HEK293 (cell line): ENCODE measurements around the gene SAPCD1.
A peak's percentile ranks its signal among the peaks of the same experiment; 100 is the strongest.

Source experiments
- CTCF ChIA-PET: fragments of 350-600 bp; formaldehyde crosslinking; extraction: SDS; loops from one replicate; lab custom pipeline; 2021; ENCODE audit warnings: antibody characterized with exemption; lab: Yijun Ruan, JAX
- POLR2A ChIA-PET: fragments of 300-600 bp; formaldehyde crosslinking; extraction: SDS; loops from one replicate; lab custom pipeline; 2020; ENCODE audit warnings: antibody characterized with exemption, inconsistent platforms; lab: Yijun Ruan, JAX
- H3K27ac ChIP-seq: fragments of 200-500 bp; sonication (Bioruptor generic); 2 replicates; pipeline ENCODE4 v1.5.1; 2014; ENCODE audit warnings: low read depth, low read length, control low read depth, inconsistent platforms; ENCODE audit errors: extremely low read depth
- H3K36me3 ChIP-seq, 2 experiments: fragments of 200-500 bp in 1 of 2; sonication (Bioruptor generic) in 1 of 2; 1 replicate in 1 of 2; 2 replicates in 1 of 2; pipeline ENCODE4 v1.5.1; 2014 to 2017; ENCODE audit warnings: inconsistent platforms in 2 of 2, low read length in 2 of 2; ENCODE audit not compliant: control insufficient read depth in 2 of 2, insufficient read depth in 1 of 2
- H3K4me1 ChIP-seq: fragments of 200-500 bp; sonication (Bioruptor generic); 2 replicates; pipeline ENCODE4 v1.5.1; 2014; ENCODE audit warnings: mild to moderate bottlenecking, low read length, inconsistent platforms; ENCODE audit not compliant: control insufficient read depth, insufficient read depth
- H3K4me3 ChIP-seq: 2 replicates; pipeline ENCODE4 v1.5.1; 2011; ENCODE audit warnings: low read depth, mild to moderate bottlenecking, control low read depth, low read length, moderate library complexity
- H3K9me3 ChIP-seq: fragments of 200-500 bp; sonication (Bioruptor generic); 2 replicates; pipeline ENCODE4 v1.5.1; 2014; ENCODE audit warnings: low read depth, low read length, inconsistent platforms; ENCODE audit not compliant: control insufficient read depth, insufficient read depth
- CTCF ChIP-seq: fragments of 450-650 bp; formaldehyde crosslinking; IDR thresholded peaks from 2 replicates; pipeline ENCODE4 v1.5.1; 2016; ENCODE audit warnings: missing biosample characterization, missing genetic modification characterization
- KLF7 ChIP-seq: fragments of 450-650 bp; formaldehyde crosslinking; IDR thresholded peaks from 2 replicates; pipeline ENCODE4 v1.5.1; 2016; ENCODE audit warnings: missing biosample characterization, missing genetic modification characterization, borderline replicate concordance
- RBAK ChIP-seq: fragments of 450-650 bp; formaldehyde crosslinking; IDR thresholded peaks from 2 replicates; pipeline ENCODE4 v1.5.1; 2016; ENCODE audit warnings: missing biosample characterization, missing genetic modification characterization
- TCF7L2 ChIP-seq: IDR thresholded peaks from 2 replicates; pipeline ENCODE4 v1.6.1; 2011; ENCODE audit warnings: low read depth, mild to moderate bottlenecking, inconsistent platforms, low read length, moderate library complexity, borderline replicate concordance
- YY1 ChIP-seq: fragments of 450-650 bp; formaldehyde crosslinking; IDR thresholded peaks from 2 replicates; pipeline ENCODE4 v1.5.1; 2018; ENCODE audit warnings: missing biosample characterization, missing genetic modification characterization
- ZBTB20 ChIP-seq: fragments of 450-650 bp; formaldehyde crosslinking; IDR thresholded peaks from 2 replicates; pipeline ENCODE4 v1.5.1; 2016; ENCODE audit warnings: missing biosample characterization, missing genetic modification characterization
- ZFP41 ChIP-seq: fragments of 450-650 bp; formaldehyde crosslinking; IDR thresholded peaks from 2 replicates; pipeline ENCODE4 v1.5.1; 2016; ENCODE audit warnings: missing biosample characterization, missing genetic modification characterization, borderline replicate concordance
- ZNF133 ChIP-seq: fragments of 450-650 bp; formaldehyde crosslinking; IDR thresholded peaks from 2 replicates; pipeline ENCODE4 v1.5.1; 2016; ENCODE audit warnings: missing biosample characterization, missing genetic modification characterization
- ZNF140 ChIP-seq: fragments of 450-650 bp; formaldehyde crosslinking; IDR thresholded peaks from 2 replicates; pipeline ENCODE4 v1.5.1; 2016; ENCODE audit warnings: missing biosample characterization, missing genetic modification characterization
- ZNF16 ChIP-seq: fragments of 450-650 bp; formaldehyde crosslinking; IDR thresholded peaks from 2 replicates; pipeline ENCODE4 v1.5.1; 2016; ENCODE audit warnings: low read depth, missing biosample characterization, missing genetic modification characterization
- ZNF37A ChIP-seq: fragments of 450-650 bp; IDR thresholded peaks from 2 replicates; pipeline ENCODE4 v1.5.1; 2018; ENCODE audit warnings: missing biosample characterization, missing genetic modification characterization
- ZNF555 ChIP-seq: fragments of 450-650 bp; formaldehyde crosslinking; conservative IDR thresholded peaks from 2 replicates; pipeline ENCODE4 v1.5.1; 2017; ENCODE audit warnings: missing biosample characterization, mild to moderate bottlenecking, missing genetic modification characterization, inconsistent platforms
- ZNF585B ChIP-seq: fragments of 450-650 bp; formaldehyde crosslinking; IDR thresholded peaks from 2 replicates; pipeline ENCODE4 v1.5.1; 2016; ENCODE audit warnings: missing biosample characterization, missing genetic modification characterization
- ZNF600 ChIP-seq: fragments of 450-650 bp; formaldehyde crosslinking; IDR thresholded peaks from 2 replicates; pipeline ENCODE4 v1.5.1; 2016; ENCODE audit warnings: missing biosample characterization, missing genetic modification characterization
- ZNF623 ChIP-seq: fragments of 450-650 bp; formaldehyde crosslinking; IDR thresholded peaks from 2 replicates; pipeline ENCODE4 v1.5.1; 2016; ENCODE audit warnings: missing biosample characterization, missing genetic modification characterization
- ZNF785 ChIP-seq: fragments of 450-650 bp; formaldehyde crosslinking; IDR thresholded peaks from 2 replicates; pipeline ENCODE4 v1.5.1; 2016; ENCODE audit warnings: missing biosample characterization, missing genetic modification characterization
- ZSCAN5A ChIP-seq: fragments of 450-650 bp; formaldehyde crosslinking; IDR thresholded peaks from 2 replicates; pipeline ENCODE4 v1.5.1; 2016; ENCODE audit warnings: missing biosample characterization, missing genetic modification characterization
- ZXDB ChIP-seq: fragments of 450-650 bp; formaldehyde crosslinking; IDR thresholded peaks from 2 replicates; pipeline ENCODE4 v1.5.1; 2016; ENCODE audit warnings: missing biosample characterization, missing genetic modification characterization
- TF ChIP-seq, protein P1 (sequence below): fragments of 450-650 bp; formaldehyde crosslinking; IDR thresholded peaks from 2 replicates; pipeline ENCODE4 v1.5.1; 2016; ENCODE audit warnings: missing biosample characterization, missing genetic modification characterization, low read depth
- TF ChIP-seq, protein P2 (sequence below): fragments of 450-650 bp; formaldehyde crosslinking; conservative IDR thresholded peaks from 2 replicates; pipeline ENCODE4 v1.5.1; 2016; ENCODE audit warnings: low read depth, missing biosample characterization, missing genetic modification characterization
- TF ChIP-seq, protein P3 (sequence below): fragments of 450-650 bp; formaldehyde crosslinking; IDR thresholded peaks from 2 replicates; pipeline ENCODE4 v1.5.1; 2016; ENCODE audit warnings: missing biosample characterization, missing genetic modification characterization
- TF ChIP-seq, protein P4 (sequence below): fragments of 450-650 bp; formaldehyde crosslinking; IDR thresholded peaks from 2 replicates; pipeline ENCODE4 v1.5.1; 2016; ENCODE audit warnings: missing biosample characterization, missing genetic modification characterization

The SAPCD1 gene

GRCh38 chr6:31795616-31796298 lies 33.3 kb downstream of the SAPCD1 start, which contains the start of gene VARS1:
TSS of gene VARS1 (minus strand) at chr6:31795752. CDS start at chr6:31795217, 535 bp downstream.
- peaks cover 10 to 34% of the 10 kb centered on the region in 2 experiments for H3K36me3 ChIP-seq
- ChIA-PET CTCF (interaction anchor here (0.6 to 4.9 kb wide), 22 partner anchors 10 to 156 kb away, joined by 3 to 55 read pairs (median 4); partner anchors contain the start of genes HSPA1B and LSM2), POLR2A (interaction anchor here (0.6 to 5.9 kb wide), 22 partner anchors 9 to 400 kb away, joined by 3 to 138 read pairs (median 6); partner anchors contain the start of genes C6orf47, DDAH2, DDX39B and HSPA1A)
- peak within 1 kb of the TSS; percentile 81 for H3K4me3 ChIP-seq
- H3K27ac ChIP-seq: peak within 1 kb of the TSS; percentile 93
- H3K9me3 ChIP-seq: no peaks in the 10 kb centered on the region
- H3K4me1 ChIP-seq: no peaks in the 10 kb centered on the region; the same call in 1 of the 2 replicates
- TF ChIP-seq ZNF133 (tag by site-specific recombination) (no peak), KLF7 (peak; percentile 85), ZNF600 (tag by site-specific recombination) (no peak), CTCF (tag by site-specific recombination) (peak; percentile 100), ZNF37A (tag by site-specific recombination) (no peak), ZSCAN5A (tag by site-specific recombination) (no peak), ZFP41 (no peak), ZNF555 (tag by site-specific recombination) (no peak), TCF7L2 (no peak), ZXDB (peak; percentile 34), ZNF785 (no peak), ZNF585B (no peak), ZNF623 (no peak), ZNF16 (no peak), RBAK (tag by site-specific recombination) (no peak), ZBTB20 (tag by site-specific recombination) (peak; percentile 24; the same call in 1 of the 2 replicates), YY1 (tag by site-specific recombination) (peak; percentile 42), ZNF140 (tag by site-specific recombination) (no peak)
- TF ChIP-seq, protein P1, sequence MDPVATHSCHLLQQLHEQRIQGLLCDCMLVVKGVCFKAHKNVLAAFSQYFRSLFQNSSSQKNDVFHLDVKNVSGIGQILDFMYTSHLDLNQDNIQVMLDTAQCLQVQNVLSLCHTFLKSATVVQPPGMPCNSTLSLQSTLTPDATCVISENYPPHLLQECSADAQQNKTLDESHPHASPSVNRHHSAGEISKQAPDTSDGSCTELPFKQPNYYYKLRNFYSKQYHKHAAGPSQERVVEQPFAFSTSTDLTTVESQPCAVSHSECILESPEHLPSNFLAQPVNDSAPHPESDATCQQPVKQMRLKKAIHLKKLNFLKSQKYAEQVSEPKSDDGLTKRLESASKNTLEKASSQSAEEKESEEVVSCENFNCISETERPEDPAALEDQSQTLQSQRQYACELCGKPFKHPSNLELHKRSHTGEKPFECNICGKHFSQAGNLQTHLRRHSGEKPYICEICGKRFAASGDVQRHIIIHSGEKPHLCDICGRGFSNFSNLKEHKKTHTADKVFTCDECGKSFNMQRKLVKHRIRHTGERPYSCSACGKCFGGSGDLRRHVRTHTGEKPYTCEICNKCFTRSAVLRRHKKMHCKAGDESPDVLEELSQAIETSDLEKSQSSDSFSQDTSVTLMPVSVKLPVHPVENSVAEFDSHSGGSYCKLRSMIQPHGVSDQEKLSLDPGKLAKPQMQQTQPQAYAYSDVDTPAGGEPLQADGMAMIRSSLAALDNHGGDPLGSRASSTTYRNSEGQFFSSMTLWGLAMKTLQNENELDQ (tag by site-specific recombination): no peak
- TF ChIP-seq, protein P2, sequence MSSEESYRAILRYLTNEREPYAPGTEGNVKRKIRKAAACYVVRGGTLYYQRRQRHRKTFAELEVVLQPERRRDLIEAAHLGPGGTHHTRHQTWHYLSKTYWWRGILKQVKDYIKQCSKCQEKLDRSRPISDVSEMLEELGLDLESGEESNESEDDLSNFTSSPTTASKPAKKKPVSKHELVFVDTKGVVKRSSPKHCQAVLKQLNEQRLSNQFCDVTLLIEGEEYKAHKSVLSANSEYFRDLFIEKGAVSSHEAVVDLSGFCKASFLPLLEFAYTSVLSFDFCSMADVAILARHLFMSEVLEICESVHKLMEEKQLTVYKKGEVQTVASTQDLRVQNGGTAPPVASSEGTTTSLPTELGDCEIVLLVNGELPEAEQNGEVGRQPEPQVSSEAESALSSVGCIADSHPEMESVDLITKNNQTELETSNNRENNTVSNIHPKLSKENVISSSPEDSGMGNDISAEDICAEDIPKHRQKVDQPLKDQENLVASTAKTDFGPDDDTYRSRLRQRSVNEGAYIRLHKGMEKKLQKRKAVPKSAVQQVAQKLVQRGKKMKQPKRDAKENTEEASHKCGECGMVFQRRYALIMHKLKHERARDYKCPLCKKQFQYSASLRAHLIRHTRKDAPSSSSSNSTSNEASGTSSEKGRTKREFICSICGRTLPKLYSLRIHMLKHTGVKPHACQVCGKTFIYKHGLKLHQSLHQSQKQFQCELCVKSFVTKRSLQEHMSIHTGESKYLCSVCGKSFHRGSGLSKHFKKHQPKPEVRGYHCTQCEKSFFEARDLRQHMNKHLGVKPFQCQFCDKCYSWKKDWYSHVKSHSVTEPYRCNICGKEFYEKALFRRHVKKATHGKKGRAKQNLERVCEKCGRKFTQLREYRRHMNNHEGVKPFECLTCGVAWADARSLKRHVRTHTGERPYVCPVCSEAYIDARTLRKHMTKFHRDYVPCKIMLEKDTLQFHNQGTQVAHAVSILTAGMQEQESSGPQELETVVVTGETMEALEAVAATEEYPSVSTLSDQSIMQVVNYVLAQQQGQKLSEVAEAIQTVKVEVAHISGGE (tag by site-specific recombination): no peak
- TF ChIP-seq, protein P3, sequence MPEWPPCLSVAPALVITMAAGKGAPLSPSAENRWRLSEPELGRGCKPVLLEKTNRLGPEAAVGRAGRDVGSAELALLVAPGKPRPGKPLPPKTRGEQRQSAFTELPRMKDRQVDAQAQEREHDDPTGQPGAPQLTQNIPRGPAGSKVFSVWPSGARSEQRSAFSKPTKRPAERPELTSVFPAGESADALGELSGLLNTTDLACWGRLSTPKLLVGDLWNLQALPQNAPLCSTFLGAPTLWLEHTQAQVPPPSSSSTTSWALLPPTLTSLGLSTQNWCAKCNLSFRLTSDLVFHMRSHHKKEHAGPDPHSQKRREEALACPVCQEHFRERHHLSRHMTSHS (tag by site-specific recombination): no peak
- TF ChIP-seq, protein P4, sequence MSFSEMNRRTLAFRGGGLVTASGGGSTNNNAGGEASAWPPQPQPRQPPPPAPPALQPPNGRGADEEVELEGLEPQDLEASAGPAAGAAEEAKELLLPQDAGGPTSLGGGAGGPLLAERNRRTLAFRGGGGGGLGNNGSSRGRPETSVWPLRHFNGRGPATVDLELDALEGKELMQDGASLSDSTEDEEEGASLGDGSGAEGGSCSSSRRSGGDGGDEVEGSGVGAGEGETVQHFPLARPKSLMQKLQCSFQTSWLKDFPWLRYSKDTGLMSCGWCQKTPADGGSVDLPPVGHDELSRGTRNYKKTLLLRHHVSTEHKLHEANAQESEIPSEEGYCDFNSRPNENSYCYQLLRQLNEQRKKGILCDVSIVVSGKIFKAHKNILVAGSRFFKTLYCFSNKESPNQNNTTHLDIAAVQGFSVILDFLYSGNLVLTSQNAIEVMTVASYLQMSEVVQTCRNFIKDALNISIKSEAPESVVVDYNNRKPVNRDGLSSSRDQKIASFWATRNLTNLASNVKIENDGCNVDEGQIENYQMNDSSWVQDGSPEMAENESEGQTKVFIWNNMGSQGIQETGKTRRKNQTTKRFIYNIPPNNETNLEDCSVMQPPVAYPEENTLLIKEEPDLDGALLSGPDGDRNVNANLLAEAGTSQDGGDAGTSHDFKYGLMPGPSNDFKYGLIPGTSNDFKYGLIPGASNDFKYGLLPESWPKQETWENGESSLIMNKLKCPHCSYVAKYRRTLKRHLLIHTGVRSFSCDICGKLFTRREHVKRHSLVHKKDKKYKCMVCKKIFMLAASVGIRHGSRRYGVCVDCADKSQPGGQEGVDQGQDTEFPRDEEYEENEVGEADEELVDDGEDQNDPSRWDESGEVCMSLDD: peak; percentile 64
